Measurements from ENCODE around the gene DYNC1I1. TPM values are rescaled to one million over a fixed set of nuclear protein-coding genes. Genes with fewer than 3 reads are reported as not detected.

The DYNC1I1 gene
- total RNA-seq, 1 experiment from 2014 or later, result not detected

DNA sequence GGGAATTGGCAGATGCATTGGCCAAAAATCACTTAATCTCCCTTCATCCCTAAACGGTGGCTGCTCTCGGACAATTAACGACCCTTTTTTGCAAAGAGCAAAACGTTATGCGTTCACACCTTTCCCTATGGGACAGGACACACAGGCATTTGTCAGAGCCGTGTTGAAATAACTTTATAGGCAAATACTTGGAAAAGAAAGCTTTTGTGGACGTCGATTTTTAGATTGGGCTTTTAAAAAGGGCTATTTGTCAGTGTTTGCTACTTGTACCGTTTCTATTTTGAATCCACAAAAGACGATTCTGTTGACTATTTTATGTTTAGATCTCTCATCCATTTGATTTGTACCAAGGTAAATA is 304.0 kb downstream of the DYNC1I1 start:
- Histone ChIP-seq H3K36me3 (ENCODE audit: low read depth) (no peaks in the 10 kb centered on the region), H3K4me1 (replicated peaks; ENCODE audit: insufficient read depth) (peaks cover 7% of the 10 kb centered on the region), H3F3A (ENCODE audit: insufficient read depth, low read depth) (no peaks in the 10 kb centered on the region), H3K4me2 (peak overlapping the region; percentile 76), H3K27ac (no peak overlapping the region), H3K27me3 (ENCODE audit: insufficient read depth, low read depth) (no peaks in the 10 kb centered on the region), H2AFZ (peak overlapping the region; percentile 84), H4K20me1 (ENCODE audit: insufficient read depth) (no peaks in the 10 kb centered on the region), H3K9me3 (ENCODE audit: insufficient read depth, low read depth) (no peaks in the 10 kb centered on the region), H3K4me3 (peak overlapping the region; percentile 73; the same call in 1 of the 2 replicates), H3K9me2 (ENCODE audit: insufficient read depth) (no peaks in the 10 kb centered on the region), H3K79me2 (ENCODE audit: low read depth) (no peaks in the 10 kb centered on the region)
- CTCF ChIA-PET, result interaction anchor here (0.5 to 0.7 kb wide), 7 partner anchors 9 to 852 kb away, joined by 3 to 11 read pairs (median 4); no protein-coding TSS in a partner anchor
- intact Hi-C loops (cut with micrococcal nuclease; ENCODE audit: unreplicated experiment), result loop anchor here (2.0 to 10.0 kb wide), 5 partner anchors 58 to 1768 kb away; partner anchors contain the start of gene SLC25A13
- POLR2A ChIA-PET (ENCODE audit: unreplicated experiment), result no interaction called here
- no TSS peak for BruUV-seq (replicated peaks)
- DNase-seq, result no peak
- no peak for TF ChIP-seq EZH2 (IDR thresholded peaks at IDR 0.05; ENCODE audit: low read depth)
- TF ChIP-seq, protein P1, sequence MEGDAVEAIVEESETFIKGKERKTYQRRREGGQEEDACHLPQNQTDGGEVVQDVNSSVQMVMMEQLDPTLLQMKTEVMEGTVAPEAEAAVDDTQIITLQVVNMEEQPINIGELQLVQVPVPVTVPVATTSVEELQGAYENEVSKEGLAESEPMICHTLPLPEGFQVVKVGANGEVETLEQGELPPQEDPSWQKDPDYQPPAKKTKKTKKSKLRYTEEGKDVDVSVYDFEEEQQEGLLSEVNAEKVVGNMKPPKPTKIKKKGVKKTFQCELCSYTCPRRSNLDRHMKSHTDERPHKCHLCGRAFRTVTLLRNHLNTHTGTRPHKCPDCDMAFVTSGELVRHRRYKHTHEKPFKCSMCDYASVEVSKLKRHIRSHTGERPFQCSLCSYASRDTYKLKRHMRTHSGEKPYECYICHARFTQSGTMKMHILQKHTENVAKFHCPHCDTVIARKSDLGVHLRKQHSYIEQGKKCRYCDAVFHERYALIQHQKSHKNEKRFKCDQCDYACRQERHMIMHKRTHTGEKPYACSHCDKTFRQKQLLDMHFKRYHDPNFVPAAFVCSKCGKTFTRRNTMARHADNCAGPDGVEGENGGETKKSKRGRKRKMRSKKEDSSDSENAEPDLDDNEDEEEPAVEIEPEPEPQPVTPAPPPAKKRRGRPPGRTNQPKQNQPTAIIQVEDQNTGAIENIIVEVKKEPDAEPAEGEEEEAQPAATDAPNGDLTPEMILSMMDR (conservative IDR thresholded peaks at IDR 0.05), result no peak

DNA sequence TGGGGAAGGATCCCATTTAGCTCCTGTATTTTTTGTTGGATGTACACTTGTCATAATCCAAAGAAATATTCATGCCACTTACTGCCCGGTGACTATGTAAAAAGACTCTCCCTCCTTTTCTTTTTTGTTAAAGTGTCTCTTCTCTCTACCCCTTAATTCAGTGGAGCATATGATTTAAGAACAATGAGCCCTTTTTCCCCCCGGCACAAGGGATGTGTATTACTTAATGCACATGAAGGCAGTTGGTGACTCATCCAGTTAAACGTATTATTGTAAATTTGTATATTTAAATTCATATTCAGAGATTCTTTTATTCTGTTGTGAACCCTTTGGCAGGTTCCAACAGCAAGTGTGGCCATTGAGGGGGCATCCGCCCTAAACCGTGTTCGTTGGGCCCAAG is 307.7 kb downstream of the DYNC1I1 start:
- Histone ChIP-seq H3K27ac (no peak overlapping the region), H3F3A (ENCODE audit: insufficient read depth, low read depth) (peaks cover 11% of the 10 kb centered on the region), H3K27me3 (ENCODE audit: insufficient read depth, low read depth) (no peaks in the 10 kb centered on the region), H3K9me2 (ENCODE audit: insufficient read depth) (no peaks in the 10 kb centered on the region), H2AFZ (no peak overlapping the region), H4K20me1 (ENCODE audit: insufficient read depth) (no peaks in the 10 kb centered on the region), H3K4me2 (no peak overlapping the region), H3K4me3 (no peak overlapping the region), H3K36me3 (ENCODE audit: low read depth) (no peaks in the 10 kb centered on the region), H3K4me1 (replicated peaks; ENCODE audit: insufficient read depth) (peaks cover 9% of the 10 kb centered on the region), H3K79me2 (ENCODE audit: low read depth) (no peaks in the 10 kb centered on the region), H3K9me3 (ENCODE audit: insufficient read depth, low read depth) (no peaks in the 10 kb centered on the region)
- ChIA-PET CTCF (no interaction called here), POLR2A (ENCODE audit: unreplicated experiment) (no interaction called here)
- DNase-seq, result no peak
- BruUV-seq (replicated peaks), result no TSS peak
- TF ChIP-seq, protein P1 (conservative IDR thresholded peaks at IDR 0.05), result no peak
- TF ChIP-seq EZH2 (IDR thresholded peaks at IDR 0.05; ENCODE audit: low read depth), result no peak
- intact Hi-C loops (cut with micrococcal nuclease; ENCODE audit: unreplicated experiment), result loop anchor here (10.0 kb wide), 1 partner anchor 625 kb away; the partner anchor contains the start of gene SEM1

DNA sequence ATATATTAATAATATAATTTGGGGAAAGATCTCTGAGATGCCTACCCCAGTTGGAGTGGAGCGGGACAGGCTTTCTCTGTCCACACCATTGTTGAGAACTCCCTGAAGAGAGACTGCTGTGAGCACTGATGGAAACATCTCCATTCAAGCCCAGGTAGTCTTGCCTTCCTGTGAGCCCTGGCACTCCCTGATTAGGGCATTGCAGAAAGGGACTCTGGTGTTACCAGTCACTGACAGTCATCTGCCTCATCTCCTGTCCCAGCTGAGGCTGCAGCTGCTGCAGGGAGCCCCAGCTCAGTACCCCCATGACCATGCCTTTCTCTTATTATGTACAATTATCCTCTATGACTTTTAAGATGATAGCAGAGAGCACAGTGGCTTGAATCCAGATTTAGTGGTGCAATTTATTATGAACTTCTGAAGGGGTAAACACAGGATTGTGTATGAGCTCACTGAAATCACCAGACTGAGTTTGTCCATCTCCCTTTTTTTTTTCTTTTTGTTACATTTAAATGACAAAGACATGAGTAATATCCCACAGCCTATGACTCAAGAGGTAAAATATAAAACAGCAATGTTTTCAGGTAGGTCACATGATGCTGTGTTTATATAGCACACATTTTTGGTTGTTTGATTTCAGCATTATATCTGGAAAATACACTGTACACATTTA is 312.7 kb downstream of the DYNC1I1 start:
- CTCF ChIA-PET, result interaction anchor here (0.6 to 1.0 kb wide), 2 partner anchors 8 to 42 kb away, joined by 3 to 8 read pairs; no protein-coding TSS in a partner anchor
- Histone ChIP-seq H3K4me1 (replicated peaks; ENCODE audit: insufficient read depth) (peaks cover 34% of the 10 kb centered on the region), H2AFZ (no peak overlapping the region), H3K36me3 (ENCODE audit: low read depth) (no peaks in the 10 kb centered on the region), H3K27ac (peak overlapping the region; percentile 70), H3F3A (ENCODE audit: insufficient read depth, low read depth) (peaks cover 15% of the 10 kb centered on the region), H3K9me2 (ENCODE audit: insufficient read depth) (no peaks in the 10 kb centered on the region), H4K20me1 (ENCODE audit: insufficient read depth) (no peaks in the 10 kb centered on the region), H3K27me3 (ENCODE audit: insufficient read depth, low read depth) (no peaks in the 10 kb centered on the region), H3K79me2 (ENCODE audit: low read depth) (no peaks in the 10 kb centered on the region), H3K4me2 (peak overlapping the region; percentile 44), H3K4me3 (no peak overlapping the region), H3K9me3 (ENCODE audit: insufficient read depth, low read depth) (no peaks in the 10 kb centered on the region; the same call in 1 of the 2 replicates)
- POLR2A ChIA-PET (ENCODE audit: unreplicated experiment), result interaction anchor here (0.6 kb wide), 6 partner anchors 44 to 464 kb away, joined by 3 to 8 read pairs (median 5); no protein-coding TSS in a partner anchor
- TF ChIP-seq, protein P1 (conservative IDR thresholded peaks at IDR 0.05), result no peak
- no peak for TF ChIP-seq EZH2 (IDR thresholded peaks at IDR 0.05; ENCODE audit: low read depth)
- peak; percentile 41 to 91 for DNase-seq
- intact Hi-C loops (cut with micrococcal nuclease; ENCODE audit: unreplicated experiment), result loop anchor here (1.0 to 10.0 kb wide), 2 partner anchors 50 to 620 kb away; partner anchors contain the start of gene SEM1
- BruUV-seq (replicated peaks), result no TSS peak
